ENCODE data around the gene ETFA.
A peak's percentile ranks its signal among the peaks of the same experiment; 100 is the strongest.

Gene ETFA

GRCh38 chr15:76311100-76311953, at the start of gene ETFA:
Gene ETFA, minus strand, starts transcription at chr15:76311469. Its CDS starts 81 bp downstream, at chr15:76311388.
- peak; percentile 98 for DNase-seq (ENCODE audit: low spot score)

- no peak for DNase-seq (ENCODE audit: low spot score)
Observed at GRCh38 chr15:76360416-76360815, 49.1 kb upstream of the ETFA start.

DNA sequence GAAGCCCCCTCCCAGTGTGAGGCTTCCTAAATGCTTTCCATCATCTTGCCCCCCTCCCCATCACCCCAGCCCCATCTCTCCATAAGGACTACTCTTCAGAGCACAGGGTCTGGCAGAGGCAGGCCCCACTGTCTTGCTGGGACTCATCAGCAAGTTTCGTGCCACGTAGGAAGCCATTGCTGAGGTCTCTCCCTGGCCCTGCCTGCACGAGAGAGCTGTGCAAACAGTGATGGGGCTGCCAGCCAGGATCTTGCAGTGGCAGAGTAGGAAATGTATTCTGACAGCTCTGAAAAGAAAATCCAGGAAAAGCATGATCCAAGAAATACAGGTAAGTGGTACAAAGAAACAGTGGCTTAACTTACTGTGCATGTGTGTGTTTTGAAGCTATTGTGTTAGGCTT, 47.9 kb upstream of the ETFA start:
- DNase-seq (ENCODE audit: low spot score), result no peak

DNA sequence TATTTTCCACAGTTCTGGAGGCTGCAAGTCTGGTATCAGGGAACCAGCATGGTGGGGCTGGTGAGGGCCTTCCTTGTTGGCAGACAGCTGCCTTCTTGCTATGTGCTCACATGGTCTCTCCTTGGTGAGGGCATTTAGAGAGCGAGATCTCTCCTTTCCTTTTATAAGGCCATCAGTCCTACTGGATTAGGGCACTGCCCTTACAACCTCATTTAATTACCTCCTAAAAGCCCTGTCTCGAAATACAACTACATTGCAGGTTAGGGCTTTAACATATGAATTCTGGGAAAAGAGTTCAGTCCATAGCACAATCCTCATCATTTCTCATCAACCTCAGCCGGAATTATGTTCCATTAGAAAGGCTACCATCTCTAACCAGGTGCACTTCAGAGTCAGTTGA, 47.2 kb upstream of the ETFA start:
- DNase-seq (ENCODE audit: low spot score), result no peak

- DNase-seq (ENCODE audit: low spot score), result no peak
Observed at GRCh38 chr15:76354823-76355440, 43.7 kb upstream of the ETFA start.

GRCh38 chr15:76353903-76354302, 42.6 kb upstream of the ETFA start:
- DNase-seq (ENCODE audit: low spot score), result no peak

GRCh38 chr15:76353023-76353577, 41.8 kb upstream of the ETFA start:
- no peak for DNase-seq (ENCODE audit: low spot score)

GRCh38 chr15:76349301-76350070, 38.2 kb upstream of the ETFA start:
- no peak for DNase-seq (ENCODE audit: low spot score)

DNA sequence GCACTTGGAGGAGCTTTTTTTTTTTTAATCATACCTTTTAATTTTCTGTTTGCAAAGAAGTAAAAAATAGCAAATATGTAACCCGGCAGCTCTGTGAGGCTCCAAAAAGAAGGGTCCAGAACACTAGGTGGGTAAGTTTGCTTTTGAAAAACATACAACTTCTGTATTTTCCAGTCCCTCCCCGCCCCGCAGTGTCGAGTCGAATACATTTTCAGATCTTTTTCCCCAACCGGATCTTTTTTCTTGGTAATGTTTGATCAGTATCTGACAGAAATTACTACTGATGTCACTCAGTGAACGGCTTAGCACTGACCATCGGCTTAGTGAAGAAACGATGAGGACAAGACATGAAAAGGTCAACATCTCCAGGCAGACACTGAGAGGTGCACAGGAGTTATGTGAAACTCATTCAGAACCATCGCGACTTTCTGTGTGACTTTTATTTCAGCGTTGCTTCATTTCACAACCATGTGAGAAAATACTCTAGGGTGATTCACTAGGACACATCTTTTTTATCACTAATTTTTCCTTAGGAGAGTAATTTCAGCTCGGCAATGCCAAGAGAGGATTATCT, 36.3 kb upstream of the ETFA start:
- DNase-seq (ENCODE audit: low spot score), result no peak

DNA sequence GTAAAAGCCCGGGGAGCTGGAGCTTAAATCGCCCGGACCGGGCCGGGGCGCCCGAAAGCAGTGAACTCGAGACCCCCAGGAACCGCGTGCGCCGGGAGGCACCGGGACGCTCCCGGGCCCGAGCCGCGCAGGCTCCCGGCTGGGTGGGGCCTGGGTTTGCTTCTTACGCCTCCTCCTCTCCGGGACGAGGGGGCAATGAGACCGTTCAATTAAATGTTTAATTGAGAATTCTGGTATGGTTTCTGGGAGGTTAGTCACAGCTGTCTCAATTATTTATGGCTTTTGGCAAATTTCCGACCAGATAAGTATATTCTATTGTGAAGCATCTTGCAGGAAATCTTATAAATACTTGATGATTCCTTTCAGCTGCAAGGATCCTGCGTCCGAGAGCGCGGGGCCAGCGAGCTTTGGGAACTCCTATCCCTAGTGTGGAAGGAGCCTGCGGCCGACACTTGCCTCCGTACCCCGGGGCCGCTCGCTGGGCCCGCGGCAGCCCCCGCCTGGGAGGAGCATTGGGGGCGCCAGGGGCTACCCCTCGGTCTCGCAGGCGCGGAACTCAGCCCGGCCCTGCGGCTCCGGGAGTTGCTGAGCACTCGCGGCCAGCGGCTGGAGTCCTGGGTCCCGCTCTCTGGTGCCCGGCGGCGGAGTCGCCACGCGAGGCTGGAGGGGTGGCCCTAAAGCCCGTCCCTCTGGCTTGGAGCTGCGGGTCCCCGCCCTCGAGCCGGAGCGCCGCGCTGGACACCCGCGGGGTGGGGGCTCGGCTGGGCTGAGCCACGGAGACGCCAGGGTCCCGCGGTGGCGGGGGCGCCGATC, 35.6 kb upstream of the ETFA start:
- DNase-seq (ENCODE audit: low spot score), result peak; percentile 72

DNA sequence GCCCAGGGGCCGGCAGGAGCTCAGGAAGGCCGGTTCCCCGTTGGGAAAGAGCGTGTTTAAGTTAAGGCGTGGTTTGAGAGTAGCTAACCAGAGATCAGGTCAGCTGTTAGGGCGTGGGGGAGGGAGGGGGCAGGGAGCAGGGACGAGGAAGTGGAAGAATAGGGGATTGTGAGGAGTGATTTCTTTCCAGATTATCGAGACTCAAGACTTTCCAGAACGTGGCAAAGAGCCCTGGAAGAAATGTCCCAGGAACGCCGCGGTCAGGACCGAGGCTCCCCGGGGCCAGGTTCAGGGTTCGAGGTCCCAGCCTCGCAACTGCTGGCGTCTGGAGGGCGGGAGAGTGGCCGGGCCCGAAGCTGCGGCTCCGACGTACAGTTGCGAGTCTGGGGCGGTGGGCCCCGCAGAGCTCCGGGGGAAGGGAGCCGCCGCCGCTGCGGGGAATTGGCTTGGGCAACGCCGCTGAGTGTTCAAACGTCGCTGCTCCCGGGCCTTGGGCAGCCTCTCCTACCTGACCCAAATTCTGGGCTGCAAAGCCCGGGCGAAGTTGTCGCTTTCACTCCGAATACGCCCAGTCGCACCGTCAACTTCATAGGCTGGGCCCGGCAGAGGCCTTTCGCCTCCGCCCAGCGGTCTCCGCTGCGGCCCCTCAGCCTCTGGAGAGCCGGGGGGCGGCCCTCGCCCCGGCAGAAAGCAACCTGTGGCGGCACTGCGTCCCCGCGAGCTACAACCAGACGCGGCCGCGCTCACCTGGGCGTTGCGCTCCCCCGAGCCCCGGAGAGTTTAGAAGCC, 34.8 kb upstream of the ETFA start:
- DNase-seq (ENCODE audit: low spot score), result peak; percentile 85

- peak; percentile 52 for DNase-seq (ENCODE audit: low spot score)
Observed at GRCh38 chr15:76345583-76345879, 34.3 kb upstream of the ETFA start.

DNA sequence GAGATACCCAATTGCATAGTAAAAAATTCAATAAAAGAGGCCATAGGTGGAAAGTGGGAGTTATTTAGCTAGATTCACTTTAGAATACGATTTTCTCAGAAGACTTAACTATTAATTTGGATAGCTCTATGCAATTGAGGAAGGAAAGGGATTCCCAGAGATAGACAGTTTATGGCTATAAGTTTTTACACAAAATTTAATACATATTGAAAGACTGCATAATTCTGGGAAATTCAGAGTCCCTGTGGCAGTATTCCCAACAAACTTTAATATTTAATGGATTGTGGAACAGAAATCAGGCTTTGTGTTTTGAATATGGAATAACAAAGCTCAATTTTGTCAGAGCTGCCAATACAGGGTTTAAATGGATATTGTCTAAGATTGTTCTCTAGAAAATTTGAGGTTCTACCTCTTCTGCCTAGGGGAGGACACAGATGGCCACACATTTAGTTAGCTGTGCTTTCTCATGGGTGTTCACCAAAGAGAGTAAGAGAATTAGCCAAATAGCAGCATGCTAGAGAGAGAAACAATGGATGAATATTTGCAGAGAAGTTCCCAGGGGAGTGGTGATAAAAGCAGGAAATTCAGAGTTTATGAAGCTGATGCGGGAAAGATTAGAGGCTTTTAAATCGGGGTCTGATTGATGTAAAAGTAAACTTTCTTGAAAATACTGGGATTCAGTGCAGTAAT, 33.8 kb upstream of the ETFA start:
- DNase-seq (ENCODE audit: low spot score), result no peak

- no peak for DNase-seq (ENCODE audit: low spot score)
Observed at GRCh38 chr15:76343313-76343996, 32.2 kb upstream of the ETFA start.

DNA sequence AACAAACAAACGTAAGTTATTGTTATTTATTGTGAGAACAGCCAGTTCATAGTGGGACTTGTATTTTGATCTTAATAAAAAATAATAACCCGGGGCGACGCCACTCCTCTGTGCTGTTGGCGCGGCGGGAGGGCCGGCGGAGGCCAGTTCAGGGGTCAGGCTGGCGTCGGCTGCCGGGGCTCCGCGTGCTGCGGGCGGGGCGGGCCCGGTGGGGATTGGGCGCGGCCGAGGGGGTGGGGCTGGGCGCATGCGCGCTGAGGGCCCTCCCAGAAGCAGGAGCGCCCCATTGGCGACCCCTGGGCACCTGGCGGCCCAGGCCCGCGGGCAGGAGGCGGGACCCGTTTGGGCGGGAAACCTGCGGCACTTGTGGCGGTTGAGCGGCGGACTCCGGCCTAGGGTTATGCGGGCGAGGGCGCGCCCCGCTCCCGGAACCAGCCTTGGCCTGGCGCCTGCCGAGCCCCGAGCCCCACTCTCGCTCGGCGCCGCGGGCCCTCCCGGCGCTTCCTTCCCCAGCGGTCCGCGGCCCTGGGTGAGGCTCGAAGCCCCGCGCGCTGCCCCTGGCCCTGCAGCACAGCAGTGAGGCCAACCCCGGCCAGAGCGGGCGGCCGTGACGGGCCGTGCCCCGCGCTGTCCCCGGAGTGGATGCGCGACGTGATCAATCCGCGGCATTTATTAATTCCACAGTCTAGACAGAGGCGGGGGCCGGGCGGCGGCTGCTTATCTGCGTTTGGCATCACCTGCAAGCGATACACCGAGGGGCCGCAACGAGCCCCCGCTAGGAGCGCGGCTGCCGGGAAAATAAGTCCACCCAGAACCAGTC, 31.3 kb upstream of the ETFA start:
- DNase-seq (ENCODE audit: low spot score), result no peak

DNA sequence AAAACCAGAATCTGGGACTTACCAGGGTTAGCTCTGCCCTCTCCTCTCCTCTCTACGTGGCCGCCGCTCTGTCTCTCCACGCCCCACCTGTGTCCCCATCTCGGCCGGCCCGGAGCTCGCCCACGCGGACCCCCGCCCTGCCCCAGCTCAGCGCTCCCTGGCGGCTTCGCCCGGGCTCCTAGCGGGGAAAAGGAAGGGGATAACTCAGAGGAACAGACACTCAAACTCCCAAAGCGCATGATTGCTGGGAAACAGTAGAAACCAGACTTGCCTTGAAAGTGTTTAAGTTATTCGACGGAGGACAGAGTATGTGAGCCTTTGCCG, 30.8 kb upstream of the ETFA start:
- no peak for DNase-seq (ENCODE audit: low spot score)

DNA sequence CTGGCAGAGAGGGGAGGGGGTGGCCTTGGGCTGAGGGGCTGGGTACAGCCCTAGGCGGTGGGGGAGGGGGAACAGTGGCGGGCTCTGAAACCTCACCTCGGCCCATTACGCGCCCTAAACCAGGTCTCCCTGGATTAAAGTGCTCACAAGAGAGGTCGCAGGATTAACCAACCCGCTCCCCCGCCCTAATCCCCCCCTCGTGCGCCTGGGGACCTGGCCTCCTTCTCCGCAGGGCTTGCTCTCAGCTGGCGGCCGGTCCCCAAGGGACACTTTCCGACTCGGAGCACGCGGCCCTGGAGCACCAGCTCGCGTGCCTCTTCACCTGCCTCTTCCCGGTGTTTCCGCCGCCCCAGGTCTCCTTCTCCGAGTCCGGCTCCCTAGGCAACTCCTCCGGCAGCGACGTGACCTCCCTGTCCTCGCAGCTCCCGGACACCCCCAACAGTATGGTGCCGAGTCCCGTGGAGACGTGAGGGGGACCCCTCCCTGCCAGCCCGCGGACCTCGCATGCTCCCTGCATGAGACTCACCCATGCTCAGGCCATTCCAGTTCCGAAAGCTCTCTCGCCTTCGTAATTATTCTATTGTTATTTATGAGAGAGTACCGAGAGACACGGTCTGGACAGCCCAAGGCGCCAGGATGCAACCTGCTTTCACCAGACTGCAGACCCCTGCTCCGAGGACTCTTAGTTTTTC, 30.2 kb upstream of the ETFA start:
- DNase-seq (ENCODE audit: low spot score), result no peak

GRCh38 chr15:76340803-76341365, 29.6 kb upstream of the ETFA start:
- DNase-seq (ENCODE audit: low spot score), result no peak

Data from HuH-7 (cell line).